Measurements from ENCODE around the gene BMPER.
A peak's percentile ranks its signal among the peaks of the same experiment; 100 is the strongest.

BMPER gene

DNA sequence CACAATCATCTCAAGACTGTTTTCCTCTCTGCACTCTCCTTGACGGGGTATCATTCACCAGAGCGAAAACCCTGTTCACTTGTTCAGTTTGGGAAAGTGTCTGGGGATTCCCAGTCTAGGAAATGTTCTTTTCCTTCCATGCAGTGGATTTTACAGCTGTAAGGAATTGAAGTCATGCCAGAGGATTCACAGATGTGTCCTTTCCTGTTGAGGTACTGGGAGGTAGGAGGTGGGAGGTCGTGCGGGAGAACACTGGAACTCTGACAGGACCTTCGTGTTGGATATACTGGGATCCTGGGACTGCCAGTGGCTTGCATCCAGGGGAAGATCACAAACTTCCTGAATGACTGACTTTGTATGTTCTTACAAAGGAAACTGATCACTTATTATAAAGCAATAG is 185.5 kb downstream of the BMPER start:
- no peak for DNase-seq (ENCODE audit: low spot score)
- in situ Hi-C loops (cut with MboI; ENCODE audit: low sequenced_read_pairs, unreplicated experiment) = no loop called here
- TF ChIP-seq, protein P1, sequence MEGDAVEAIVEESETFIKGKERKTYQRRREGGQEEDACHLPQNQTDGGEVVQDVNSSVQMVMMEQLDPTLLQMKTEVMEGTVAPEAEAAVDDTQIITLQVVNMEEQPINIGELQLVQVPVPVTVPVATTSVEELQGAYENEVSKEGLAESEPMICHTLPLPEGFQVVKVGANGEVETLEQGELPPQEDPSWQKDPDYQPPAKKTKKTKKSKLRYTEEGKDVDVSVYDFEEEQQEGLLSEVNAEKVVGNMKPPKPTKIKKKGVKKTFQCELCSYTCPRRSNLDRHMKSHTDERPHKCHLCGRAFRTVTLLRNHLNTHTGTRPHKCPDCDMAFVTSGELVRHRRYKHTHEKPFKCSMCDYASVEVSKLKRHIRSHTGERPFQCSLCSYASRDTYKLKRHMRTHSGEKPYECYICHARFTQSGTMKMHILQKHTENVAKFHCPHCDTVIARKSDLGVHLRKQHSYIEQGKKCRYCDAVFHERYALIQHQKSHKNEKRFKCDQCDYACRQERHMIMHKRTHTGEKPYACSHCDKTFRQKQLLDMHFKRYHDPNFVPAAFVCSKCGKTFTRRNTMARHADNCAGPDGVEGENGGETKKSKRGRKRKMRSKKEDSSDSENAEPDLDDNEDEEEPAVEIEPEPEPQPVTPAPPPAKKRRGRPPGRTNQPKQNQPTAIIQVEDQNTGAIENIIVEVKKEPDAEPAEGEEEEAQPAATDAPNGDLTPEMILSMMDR (IDR thresholded peaks at IDR 0.05; ENCODE audit: borderline replicate concordance, control extremely low read depth, extremely low read depth, insufficient read depth, missing control alignments) = no peak

DNA sequence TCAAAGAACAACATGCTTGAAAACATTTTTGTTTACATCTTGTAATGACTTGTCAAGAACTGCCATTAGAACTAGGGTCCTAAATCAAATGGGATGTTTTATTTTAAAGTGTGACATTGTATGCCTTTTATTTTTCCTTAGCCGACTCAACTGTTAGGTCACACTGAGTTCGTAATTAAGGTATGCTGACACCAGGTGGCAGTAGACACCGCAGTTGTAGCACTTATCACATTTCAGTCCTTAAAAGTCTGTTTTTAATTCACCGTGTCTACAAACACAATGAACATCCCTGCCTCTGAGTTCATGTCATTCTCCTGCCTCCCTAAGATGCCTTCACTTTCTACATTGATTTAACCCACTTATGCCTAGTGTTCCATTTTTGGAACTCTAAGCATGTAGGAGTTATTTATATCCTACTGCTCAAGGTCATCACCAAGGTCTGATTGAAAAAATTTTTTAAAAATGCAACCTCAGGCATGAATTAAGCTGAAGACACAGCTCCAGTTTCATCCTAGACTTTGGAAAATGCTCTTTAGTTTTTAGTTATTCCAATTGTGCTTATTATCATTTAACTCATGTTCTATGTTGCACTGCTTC is 186.1 kb downstream of the BMPER start:
- TF ChIP-seq, protein P1 (IDR thresholded peaks at IDR 0.05; ENCODE audit: borderline replicate concordance, control extremely low read depth, extremely low read depth, insufficient read depth, missing control alignments) = peak; percentile 26
- in situ Hi-C loops (cut with MboI; ENCODE audit: low sequenced_read_pairs, unreplicated experiment) = no loop called here
- DNase-seq (ENCODE audit: low spot score) = peak; percentile 23

DNA sequence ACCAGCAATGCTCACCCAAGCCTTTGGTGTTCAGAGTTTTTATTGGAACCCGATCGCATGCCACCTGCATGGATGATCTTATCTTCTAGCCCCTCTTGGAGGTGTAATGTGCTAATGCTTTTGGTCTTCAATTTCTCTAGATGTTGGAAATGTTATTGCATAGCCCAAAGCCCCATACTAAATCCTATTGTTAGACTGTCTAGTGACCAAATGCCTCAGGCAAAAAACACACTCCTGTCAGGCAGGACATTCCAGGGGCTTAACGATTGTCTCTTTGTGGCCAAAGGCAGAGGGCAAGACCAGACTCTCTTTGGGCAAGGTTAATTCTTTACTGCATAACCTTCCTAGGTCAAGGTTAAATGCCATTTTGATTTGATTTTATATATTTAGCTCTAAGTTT is 187.9 kb downstream of the BMPER start:
- no peak for DNase-seq (ENCODE audit: low spot score)
- in situ Hi-C loops (cut with MboI; ENCODE audit: low sequenced_read_pairs, unreplicated experiment) = no loop called here
- TF ChIP-seq, protein P1 (IDR thresholded peaks at IDR 0.05; ENCODE audit: borderline replicate concordance, control extremely low read depth, extremely low read depth, insufficient read depth, missing control alignments) = no peak

DNA sequence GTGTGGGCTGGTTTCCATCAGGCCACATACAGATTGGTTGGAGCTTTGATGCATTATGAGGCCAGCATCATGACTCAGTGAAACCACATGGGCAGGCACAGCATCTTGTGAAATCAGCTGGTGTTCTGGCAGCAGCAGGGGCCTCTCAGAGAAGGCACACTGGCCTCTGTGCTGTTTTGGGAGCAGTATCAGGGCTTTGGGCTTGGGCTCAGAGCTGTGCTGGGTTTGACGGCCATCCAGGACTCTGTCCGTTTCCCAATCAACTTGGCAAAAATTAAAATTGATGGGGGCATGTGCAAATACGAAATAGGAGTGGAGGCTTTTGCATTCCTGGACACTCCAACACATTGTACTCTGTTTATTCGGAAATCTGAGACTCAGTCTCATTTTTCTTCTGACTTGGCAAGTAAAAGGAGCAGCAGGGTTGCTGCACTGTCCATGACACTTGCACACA is 190.9 kb downstream of the BMPER start:
- no peak for DNase-seq (ENCODE audit: low spot score)
- TF ChIP-seq, protein P1 (IDR thresholded peaks at IDR 0.05; ENCODE audit: borderline replicate concordance, control extremely low read depth, extremely low read depth, insufficient read depth, missing control alignments) = no peak
- in situ Hi-C loops (cut with MboI; ENCODE audit: low sequenced_read_pairs, unreplicated experiment) = no loop called here

DNA sequence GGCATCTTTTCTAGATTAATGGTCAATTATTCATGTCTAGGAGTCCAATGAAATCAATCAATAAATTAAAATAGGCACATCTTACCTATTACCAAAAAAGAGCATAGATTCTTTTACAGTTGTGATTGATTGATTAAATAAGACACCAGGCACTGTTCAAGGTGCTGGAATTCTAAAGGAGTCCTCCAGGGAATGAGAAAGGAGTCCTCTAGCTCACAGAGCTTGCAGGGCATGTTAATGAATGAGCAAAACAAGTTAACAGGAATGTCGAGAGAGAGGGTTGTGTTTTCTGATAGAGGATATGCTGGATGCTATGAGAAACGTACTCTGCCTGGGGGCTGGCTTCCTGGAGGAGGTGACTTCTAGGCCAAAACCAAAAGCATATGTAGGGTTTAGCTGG is 191.4 kb downstream of the BMPER start:
- in situ Hi-C loops (cut with MboI; ENCODE audit: low sequenced_read_pairs, unreplicated experiment) = no loop called here
- DNase-seq (ENCODE audit: low spot score) = no peak
- TF ChIP-seq, protein P1 (IDR thresholded peaks at IDR 0.05; ENCODE audit: borderline replicate concordance, control extremely low read depth, extremely low read depth, insufficient read depth, missing control alignments) = no peak

DNA sequence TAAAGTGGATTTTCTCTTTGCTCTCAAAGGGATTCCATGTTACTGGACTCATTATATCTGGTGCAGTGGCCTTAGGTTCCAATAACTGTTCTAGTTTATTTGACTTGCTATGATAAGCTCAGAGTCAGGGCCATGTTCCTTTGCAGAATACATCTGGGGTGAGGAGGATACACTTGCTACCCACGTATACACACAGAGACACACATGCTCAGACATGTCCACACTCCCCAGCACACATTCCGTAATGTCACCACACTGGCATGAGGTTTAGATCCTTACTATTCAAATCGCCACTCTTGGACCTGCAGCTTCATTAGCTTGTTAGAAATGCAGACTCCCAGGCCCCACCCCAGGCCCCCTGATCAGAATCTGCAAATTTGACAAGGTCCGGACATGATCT is 195.3 kb downstream of the BMPER start:
- TF ChIP-seq, protein P1 (IDR thresholded peaks at IDR 0.05; ENCODE audit: borderline replicate concordance, control extremely low read depth, extremely low read depth, insufficient read depth, missing control alignments) = no peak
- in situ Hi-C loops (cut with MboI; ENCODE audit: low sequenced_read_pairs, unreplicated experiment) = no loop called here

More for the DNA sequence above, 195.3 kb downstream of the BMPER start:
- no peak for DNase-seq (ENCODE audit: low spot score)

Data from GM13976 (cell line).